BLaER1 (cell line): ENCODE measurements around the gene DOCK2.
"Not testable (repeated sequence)": the region's sequence is repeated elsewhere in the genome, so short reads cannot be mapped to it uniquely, and the experiment has no call there.

Source experiments
- H3K27ac ChIP-seq: shearing (Covaris generic); formaldehyde crosslinking; 2 replicates; pipeline ENCODE4 v1.8.1; 2022
- H3K27me3 ChIP-seq: shearing (Covaris generic); formaldehyde crosslinking; 2 replicates; pipeline ENCODE4 v1.8.1; 2022
- H3K36me3 ChIP-seq: shearing (Covaris generic); formaldehyde crosslinking; 2 replicates; pipeline ENCODE4 v1.8.1; 2022
- H3K4me1 ChIP-seq: shearing (Covaris generic); formaldehyde crosslinking; 2 replicates; pipeline ENCODE4 v1.8.1; 2022
- H3K4me2 ChIP-seq: shearing (Covaris generic); formaldehyde crosslinking; 2 replicates; pipeline ENCODE4 v1.8.1; 2022
- H3K4me3 ChIP-seq: shearing (Covaris generic); formaldehyde crosslinking; 2 replicates; pipeline ENCODE4 v1.8.1; 2022
- H3K9ac ChIP-seq: shearing (Covaris generic); formaldehyde crosslinking; 2 replicates; pipeline ENCODE4 v1.8.1; 2022
- H3K9me3 ChIP-seq: shearing (Covaris generic); formaldehyde crosslinking; 2 replicates; pipeline ENCODE4 v1.8.1; 2022
- H4K20me1 ChIP-seq: shearing (Covaris generic); formaldehyde crosslinking; 2 replicates; pipeline ENCODE4 v1.8.1; 2022
- Cebpa-rat ChIP-seq: shearing (Covaris generic); IDR thresholded peaks from 2 replicates; pipeline ENCODE4 v1.8.1; 2022

DOCK2 gene

GRCh38 chr5:169762338-169763095 is 125.4 kb downstream of the DOCK2 start:
- no peak overlapping the region for H3K4me2 ChIP-seq
- H3K9me3 ChIP-seq, result no peaks in the 10 kb centered on the region
- H3K4me1 ChIP-seq, result no peaks in the 10 kb centered on the region
- peaks cover 60% of the 10 kb centered on the region for H3K36me3 ChIP-seq
- H3K27ac ChIP-seq, result no peak overlapping the region
- H4K20me1 ChIP-seq, result no peaks in the 10 kb centered on the region
- TF ChIP-seq Cebpa-rat, result no peak
- H3K9ac ChIP-seq, result no peak overlapping the region
- H3K4me3 ChIP-seq, result no peak overlapping the region
- no peaks in the 10 kb centered on the region for H3K27me3 ChIP-seq

DNA sequence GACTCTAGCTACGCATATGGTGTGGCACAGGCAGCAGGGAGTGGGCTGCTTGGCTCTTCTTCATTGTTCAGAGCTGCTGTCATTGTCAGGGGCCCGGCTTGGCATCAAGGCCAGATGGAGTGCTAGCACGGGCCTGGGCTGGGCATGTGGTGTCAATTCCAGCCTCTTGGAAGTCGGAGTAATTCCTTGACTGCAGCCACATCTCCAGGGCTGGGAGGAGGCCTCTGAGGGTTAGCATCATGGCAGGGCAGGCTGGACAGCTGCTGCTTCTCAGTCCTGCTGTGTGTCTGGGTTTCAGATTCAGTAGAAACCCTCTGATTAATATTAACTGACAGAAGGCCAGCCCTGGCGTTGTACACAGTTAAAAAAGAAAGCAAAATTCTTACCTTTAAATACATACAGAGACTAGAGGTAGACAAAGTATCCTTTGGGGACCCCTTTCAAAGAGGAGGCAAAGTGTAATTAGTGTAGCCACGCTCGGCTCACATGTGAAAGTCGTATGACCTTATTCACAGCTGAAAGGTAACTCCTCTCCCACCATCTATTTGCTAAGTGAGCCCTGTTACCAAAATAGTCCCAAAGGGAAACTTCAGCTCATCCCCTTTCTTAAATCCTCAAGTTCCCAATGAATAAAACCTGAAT is 126.4 kb downstream of the DOCK2 start:
- Histone ChIP-seq H3K27me3 (no peaks in the 10 kb centered on the region), H3K27ac (no peak overlapping the region), H3K36me3 (peaks cover 68% of the 10 kb centered on the region), H4K20me1 (no peaks in the 10 kb centered on the region), H3K4me2 (no peak overlapping the region), H3K4me3 (no peak overlapping the region), H3K9ac (no peak overlapping the region), H3K9me3 (no peaks in the 10 kb centered on the region), H3K4me1 (peaks cover 3% of the 10 kb centered on the region)
- TF ChIP-seq Cebpa-rat, result no peak

GRCh38 chr5:169764018-169764378 is 126.9 kb downstream of the DOCK2 start:
- TF ChIP-seq Cebpa-rat, result no peak
- H3K4me3 ChIP-seq, result no peak overlapping the region
- peaks cover 69% of the 10 kb centered on the region for H3K36me3 ChIP-seq
- H3K4me1 ChIP-seq, result peaks cover 8% of the 10 kb centered on the region
- H3K9ac ChIP-seq, result no peak overlapping the region
- H3K27ac ChIP-seq, result no peak overlapping the region
- H3K4me2 ChIP-seq, result no peak overlapping the region
- H3K9me3 ChIP-seq, result no peaks in the 10 kb centered on the region
- no peaks in the 10 kb centered on the region for H3K27me3 ChIP-seq
- H4K20me1 ChIP-seq, result no peaks in the 10 kb centered on the region

DNA sequence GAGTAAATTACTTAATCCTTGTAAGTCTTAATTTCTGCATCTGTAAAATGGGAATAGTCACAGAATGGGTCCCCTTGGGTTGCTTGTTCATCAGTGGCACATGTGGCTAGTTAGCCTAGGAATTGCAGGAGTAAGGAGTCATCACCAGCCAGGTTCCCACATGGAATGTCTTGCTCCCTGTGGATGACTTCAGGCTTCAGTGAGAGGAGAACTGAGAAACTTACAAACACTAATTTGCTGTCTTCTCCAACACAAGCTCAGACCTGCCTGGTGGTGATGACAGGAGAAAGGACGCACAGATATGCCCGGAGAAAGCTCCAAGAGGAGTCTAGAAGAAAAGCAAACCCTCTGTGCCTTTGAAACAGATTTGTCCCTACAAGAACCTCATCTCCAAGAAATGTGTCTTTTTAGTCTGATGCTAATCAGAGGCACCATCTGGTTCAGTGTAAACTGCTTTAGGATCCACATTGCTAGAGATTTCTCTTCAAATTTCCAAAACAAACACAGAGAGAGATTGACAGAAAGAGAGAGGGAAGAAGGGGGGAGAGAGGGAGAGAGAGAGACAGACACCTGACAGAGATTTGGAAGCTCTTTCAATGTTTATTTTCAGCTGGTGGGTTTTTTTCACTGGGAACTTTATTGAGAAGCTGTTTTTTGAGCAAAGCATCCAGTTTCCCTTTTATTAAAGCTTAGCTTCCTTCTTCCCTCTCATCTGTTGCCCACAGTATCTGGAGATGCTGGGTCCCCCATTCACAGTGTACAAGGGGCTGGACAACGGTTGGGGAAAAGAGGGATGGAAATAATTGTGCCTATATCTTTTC is 128.3 kb downstream of the DOCK2 start:
- H4K20me1 ChIP-seq, result no peaks in the 10 kb centered on the region
- no peak overlapping the region for H3K9ac ChIP-seq
- no peaks in the 10 kb centered on the region for H3K9me3 ChIP-seq
- TF ChIP-seq Cebpa-rat, result no peak
- H3K36me3 ChIP-seq, result peaks cover 63% of the 10 kb centered on the region
- H3K27me3 ChIP-seq, result no peaks in the 10 kb centered on the region
- H3K27ac ChIP-seq, result no peak overlapping the region
- H3K4me3 ChIP-seq, result no peak overlapping the region
- H3K4me1 ChIP-seq, result peaks cover 16% of the 10 kb centered on the region
- H3K4me2 ChIP-seq, result no peak overlapping the region

- H3K4me2 ChIP-seq, H3K27me3 ChIP-seq, H3K27ac ChIP-seq, H4K20me1 ChIP-seq, H3K9ac ChIP-seq, H3K9me3 ChIP-seq, H3K4me3 ChIP-seq: not testable (repeated sequence)
- Histone ChIP-seq H3K4me1 (peaks cover 16% of the 10 kb centered on the region), H3K36me3 (peaks cover 52% of the 10 kb centered on the region)
Observed at GRCh38 chr5:169766943-169767342, 129.9 kb downstream of the DOCK2 start.

- H3K9me3 ChIP-seq, result no peaks in the 10 kb centered on the region
- peaks cover 16% of the 10 kb centered on the region for H3K4me1 ChIP-seq
- H3K36me3 ChIP-seq, result peaks cover 50% of the 10 kb centered on the region
- H4K20me1 ChIP-seq, result no peaks in the 10 kb centered on the region
- no peak overlapping the region for H3K4me2 ChIP-seq
- H3K27me3 ChIP-seq, result no peaks in the 10 kb centered on the region
- no peak for TF ChIP-seq Cebpa-rat
- H3K9ac ChIP-seq, result no peak overlapping the region
- H3K4me3 ChIP-seq, result no peak overlapping the region
- H3K27ac ChIP-seq, result no peak overlapping the region
Observed at GRCh38 chr5:169767938-169768337, 130.9 kb downstream of the DOCK2 start.

DNA sequence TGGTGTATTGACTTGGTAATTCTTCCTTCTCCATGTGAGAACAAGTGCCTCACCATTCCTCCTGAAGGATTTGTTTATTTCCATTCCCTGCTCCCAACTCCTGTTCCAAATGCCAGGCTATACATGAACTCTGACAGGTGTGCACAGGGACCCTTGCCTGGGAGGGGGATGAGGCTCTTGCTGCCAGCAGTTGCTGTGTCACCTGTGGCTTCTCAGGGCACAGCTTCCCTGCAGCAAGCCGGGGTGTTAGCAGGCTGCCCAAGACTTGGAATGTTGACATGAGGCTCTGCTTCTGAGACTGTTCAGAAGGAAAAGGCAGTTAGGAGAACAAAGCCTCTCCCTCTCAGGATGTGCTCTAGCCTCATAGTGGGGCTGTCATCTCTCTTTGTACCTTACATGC is 131.3 kb downstream of the DOCK2 start:
- no peaks in the 10 kb centered on the region for H4K20me1 ChIP-seq
- no peak for TF ChIP-seq Cebpa-rat

DNA sequence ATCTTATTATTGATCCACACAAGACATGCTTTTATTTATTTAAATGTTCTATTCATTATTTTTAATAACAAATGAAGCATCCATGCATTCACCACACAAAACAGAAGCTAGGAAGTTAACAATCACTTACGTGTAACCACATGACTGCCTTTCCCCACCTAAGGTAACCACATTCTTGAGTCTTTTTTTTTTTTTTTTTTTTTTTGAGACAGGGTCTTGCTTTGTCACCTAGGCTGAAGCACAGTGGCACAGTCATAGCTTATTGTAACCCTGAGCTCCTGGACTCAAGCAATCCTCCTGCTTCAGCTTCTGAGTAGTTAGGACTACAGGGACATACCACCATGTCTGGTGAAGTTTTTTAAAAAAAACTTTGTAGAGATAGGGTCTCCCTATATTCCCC is 133.0 kb downstream of the DOCK2 start:
- Histone ChIP-seq H3K4me2 (no peak overlapping the region), H3K9me3 (no peaks in the 10 kb centered on the region), H3K27me3 (no peaks in the 10 kb centered on the region), H4K20me1 (no peaks in the 10 kb centered on the region), H3K36me3 (peaks cover 39% of the 10 kb centered on the region), H3K9ac (no peak overlapping the region), H3K27ac (no peak overlapping the region), H3K4me1 (peaks cover 16% of the 10 kb centered on the region), H3K4me3 (no peak overlapping the region)
- no peak for TF ChIP-seq Cebpa-rat

More for the DNA sequence above, 131.3 kb downstream of the DOCK2 start:
- H3K9me3 ChIP-seq, result no peaks in the 10 kb centered on the region
- no peak overlapping the region for H3K4me2 ChIP-seq
- H3K4me1 ChIP-seq, result peaks cover 16% of the 10 kb centered on the region
- no peak overlapping the region for H3K4me3 ChIP-seq
- peaks cover 47% of the 10 kb centered on the region for H3K36me3 ChIP-seq
- no peaks in the 10 kb centered on the region for H3K27me3 ChIP-seq
- H3K9ac ChIP-seq, result no peak overlapping the region
- no peak overlapping the region for H3K27ac ChIP-seq

DNA sequence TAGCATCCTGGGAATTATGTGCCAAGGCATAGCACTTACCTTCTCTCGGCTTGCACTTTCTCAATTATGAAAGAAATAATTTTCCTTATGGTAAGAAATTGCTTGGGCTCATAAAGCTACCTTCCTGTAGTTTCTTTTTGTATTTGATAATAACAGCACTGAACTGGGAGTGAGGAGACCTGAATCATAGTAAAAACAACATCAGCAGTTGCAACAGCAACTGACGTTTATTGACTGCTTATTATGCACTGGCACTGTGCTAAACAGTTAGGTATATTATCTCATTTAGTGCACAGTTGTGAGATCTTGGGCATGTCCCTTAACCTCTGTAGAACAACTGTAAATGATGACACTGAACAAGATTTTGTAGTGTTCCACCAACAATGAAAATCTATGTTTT is 135.2 kb downstream of the DOCK2 start:
- H3K4me1 ChIP-seq, result peaks cover 16% of the 10 kb centered on the region
- H3K9ac ChIP-seq, result no peak overlapping the region
- TF ChIP-seq Cebpa-rat, result no peak
- no peak overlapping the region for H3K4me2 ChIP-seq
- H3K4me3 ChIP-seq, result no peak overlapping the region
- H3K36me3 ChIP-seq, result peaks cover 40% of the 10 kb centered on the region; the same call in 1 of the 2 replicates
- no peak overlapping the region for H3K27ac ChIP-seq
- H4K20me1 ChIP-seq, result no peaks in the 10 kb centered on the region
- H3K27me3 ChIP-seq, result no peaks in the 10 kb centered on the region
- no peaks in the 10 kb centered on the region for H3K9me3 ChIP-seq

GRCh38 chr5:169772688-169773087 is 135.6 kb downstream of the DOCK2 start:
- H3K4me2 ChIP-seq, result no peak overlapping the region
- no peak overlapping the region for H3K9ac ChIP-seq
- no peak overlapping the region for H3K4me3 ChIP-seq
- TF ChIP-seq Cebpa-rat, result no peak
- H3K27ac ChIP-seq, result no peak overlapping the region
- H4K20me1 ChIP-seq, result no peaks in the 10 kb centered on the region
- H3K27me3 ChIP-seq, result no peaks in the 10 kb centered on the region
- no peaks in the 10 kb centered on the region for H3K9me3 ChIP-seq
- H3K4me1 ChIP-seq, result peaks cover 16% of the 10 kb centered on the region
- peaks cover 45% of the 10 kb centered on the region for H3K36me3 ChIP-seq
